T-helper 1 cell treated with Interleukin-12 subunit alpha and Interleukin-12 subunit beta and Interleukin-4 antibody, amounts not matched to agents 30 ng/mL and 1 ng/mL, for 36 hours (primary cell): Measurements from ENCODE around the gene WFDC11. TPM values are rescaled to one million over a fixed set of nuclear protein-coding genes. Genes with fewer than 3 reads are reported as not detected.
"Not testable (repeated sequence)": the region's sequence is repeated elsewhere in the genome, so short reads cannot be mapped to it uniquely, and the experiment has no call there.

ENCODE experiments used
- intact Hi-C: fragments of 100-400 bp; cut with micrococcal nuclease; formaldehyde crosslinking; loops from one replicate; pipeline ENCODE4 v1.15.1; 2024
- total RNA-seq: library from RNA; stranded (reverse); gene quantifications from 2 replicates; pipeline ENCODE4 v1.2.3, GENCODE V29; 2022

Gene WFDC11
- total RNA-seq, result not detected in 2 replicates

- intact Hi-C loops, result no loop called here
Observed at GRCh38 chr20:45670139-45670538, at the start of gene WFDC11. Gene WFDC11 (minus strand): TSS chr20:45670239. CDS start chr20:45650600, 19,639 bp downstream.

GRCh38 chr20:45716141-45716688, 46.2 kb upstream of the WFDC11 start:
- intact Hi-C loops, result not testable (repeated sequence)

DNA sequence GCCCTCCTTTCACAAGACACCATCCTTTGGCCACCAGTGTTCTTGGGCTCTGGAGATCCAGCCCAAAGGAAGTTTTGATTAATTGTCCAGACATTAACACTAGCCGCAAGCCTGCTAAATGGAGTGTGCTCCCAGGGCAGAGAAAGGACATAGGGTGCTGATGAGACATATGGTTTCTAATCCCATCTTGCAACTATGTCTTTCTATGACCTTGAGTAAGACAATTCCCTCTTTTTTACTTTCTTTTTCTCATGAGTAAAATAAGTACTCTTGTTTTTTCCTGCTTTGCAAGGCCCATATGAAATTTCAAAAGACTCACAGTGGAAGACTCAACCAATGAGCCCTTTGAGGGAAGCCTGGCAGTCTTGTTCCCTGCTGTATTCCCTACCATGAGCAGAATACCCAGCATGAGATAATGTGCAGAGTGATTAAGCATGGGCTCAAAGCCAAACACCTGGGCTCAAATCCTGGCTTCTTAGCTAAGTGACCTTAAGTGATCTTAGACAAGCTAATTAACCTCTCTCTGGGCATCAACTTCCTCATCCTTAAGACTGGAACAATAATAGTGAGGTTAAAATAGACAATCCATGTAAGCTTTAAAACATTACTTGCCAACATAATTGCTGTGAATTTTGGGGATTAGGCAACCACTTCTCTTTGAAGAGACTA, 35.1 kb upstream of the WFDC11 start, which contains the start of gene WFDC10B:
TSS of gene WFDC10B (minus strand) at position 51 of the 669 bp plus-strand sequence. CDS start 19,027 bp downstream, outside the sequence.
- intact Hi-C loops, result no loop called here

GRCh38 chr20:45701873-45702272, 31.8 kb upstream of the WFDC11 start, which contains the start of gene WFDC13:
Gene WFDC13 (plus strand): TSS chr20:45702038. CDS start chr20:45702124, 86 bp downstream.
- intact Hi-C loops, result no loop called here

- intact Hi-C loops, result no loop called here
Observed at GRCh38 chr20:45701104-45701503, 31.1 kb upstream of the WFDC11 start.

DNA sequence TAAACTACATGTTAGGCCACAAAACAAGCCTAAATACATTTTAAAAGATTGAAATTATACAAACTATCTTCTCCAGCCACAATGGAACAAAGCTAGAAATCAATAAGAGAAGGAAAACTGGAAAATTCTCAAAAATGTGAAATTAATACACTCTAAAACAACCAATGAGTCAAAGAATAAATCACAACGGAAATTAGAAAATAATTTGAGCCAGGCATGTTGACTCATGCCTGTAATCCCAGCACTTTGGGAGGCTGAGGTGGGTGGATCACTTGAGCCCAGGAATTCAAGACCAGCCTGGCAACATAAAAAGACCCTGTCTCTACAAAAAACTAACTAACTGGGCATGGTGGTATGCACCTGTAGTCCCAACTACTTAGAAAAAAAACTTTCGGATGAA, 25.5 kb upstream of the WFDC11 start:
- intact Hi-C loops, result no loop called here

DNA sequence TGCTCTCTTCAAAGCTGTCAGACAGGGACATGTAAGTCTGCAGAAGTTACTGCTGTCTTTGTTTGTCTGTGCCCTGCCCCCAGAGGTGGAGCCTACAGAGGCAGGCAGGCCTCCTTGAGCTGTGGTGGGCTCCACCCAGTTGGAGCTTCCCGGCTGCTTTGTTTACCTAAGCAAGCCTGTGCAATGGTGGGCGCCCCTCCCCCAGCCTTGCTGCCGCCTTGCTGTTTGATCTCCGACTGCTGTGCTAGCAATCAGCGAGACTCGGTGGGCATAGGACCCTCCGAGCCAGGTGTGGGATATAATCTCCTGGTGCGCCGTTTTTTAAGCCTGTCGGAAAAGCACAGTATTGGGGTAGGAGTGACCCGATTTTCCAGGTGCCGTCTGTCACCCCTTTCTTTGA, 23.3 kb upstream of the WFDC11 start:
- intact Hi-C loops, result not testable (repeated sequence)

DNA sequence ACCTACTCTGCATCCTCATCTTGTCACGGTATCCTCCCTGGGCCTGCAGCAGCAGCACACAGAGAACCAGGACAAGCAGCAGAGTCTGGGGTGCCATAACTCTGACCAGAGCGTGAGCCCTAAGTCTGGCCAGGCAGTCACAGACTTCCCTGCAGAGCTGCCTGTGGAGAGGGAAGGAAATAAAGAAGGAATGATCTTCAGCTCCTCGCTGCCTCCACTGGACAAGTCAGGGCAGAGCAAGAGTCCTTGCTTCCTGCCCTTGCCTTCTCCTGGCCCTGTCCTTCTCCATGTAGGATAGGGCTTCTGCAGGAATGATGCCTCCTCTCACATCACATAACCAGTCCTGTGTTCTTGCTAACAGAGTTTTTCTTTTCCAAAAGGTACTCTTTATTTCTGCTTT, 15.9 kb upstream of the WFDC11 start:
- intact Hi-C loops, result no loop called here

DNA sequence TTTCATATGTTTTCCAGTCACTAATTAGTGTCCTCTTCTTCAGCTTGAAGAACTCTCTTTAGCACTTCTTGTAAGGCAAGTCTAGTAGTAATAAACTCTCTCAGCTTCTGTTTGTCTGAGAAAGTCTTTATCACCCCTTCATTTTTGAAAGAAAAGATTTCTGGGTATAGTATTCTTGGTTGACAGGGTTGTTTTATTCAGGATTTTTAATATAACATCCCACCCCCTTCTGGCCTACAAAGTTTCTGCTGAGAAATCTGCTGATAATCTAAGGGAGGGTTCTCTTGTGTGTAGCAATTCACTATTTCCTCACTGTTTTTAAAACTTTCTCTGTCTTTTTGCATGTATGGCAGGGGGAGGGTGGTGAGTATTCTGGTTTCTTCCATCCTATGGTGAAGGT, 9.6 kb upstream of the WFDC11 start:
- intact Hi-C loops, result no loop called here

- intact Hi-C loops, result no loop called here
Observed at GRCh38 chr20:45672765-45673164, 2.7 kb upstream of the WFDC11 start.

DNA sequence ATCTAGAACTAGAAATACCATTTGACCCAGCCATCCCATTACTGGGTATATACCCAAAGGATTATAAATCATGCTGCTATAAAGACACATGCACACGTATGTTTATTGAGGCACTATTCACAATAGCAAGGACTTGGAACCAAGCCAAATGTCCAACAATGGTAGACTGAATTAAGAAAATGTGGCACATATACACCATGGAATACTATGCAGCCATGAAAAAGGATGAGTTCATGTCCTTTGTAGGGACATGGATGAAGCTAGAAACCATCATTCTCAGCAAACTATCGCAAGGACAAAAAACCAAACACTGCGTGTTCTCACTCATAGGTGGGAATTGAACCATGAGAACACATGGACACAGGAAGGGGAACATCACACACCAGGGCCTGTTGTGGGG, 13.0 kb downstream of the WFDC11 start:
- intact Hi-C loops, result not testable (repeated sequence)

GRCh38 chr20:45651726-45652125, 18.3 kb downstream of the WFDC11 start:
- intact Hi-C loops, result not testable (repeated sequence)

DNA sequence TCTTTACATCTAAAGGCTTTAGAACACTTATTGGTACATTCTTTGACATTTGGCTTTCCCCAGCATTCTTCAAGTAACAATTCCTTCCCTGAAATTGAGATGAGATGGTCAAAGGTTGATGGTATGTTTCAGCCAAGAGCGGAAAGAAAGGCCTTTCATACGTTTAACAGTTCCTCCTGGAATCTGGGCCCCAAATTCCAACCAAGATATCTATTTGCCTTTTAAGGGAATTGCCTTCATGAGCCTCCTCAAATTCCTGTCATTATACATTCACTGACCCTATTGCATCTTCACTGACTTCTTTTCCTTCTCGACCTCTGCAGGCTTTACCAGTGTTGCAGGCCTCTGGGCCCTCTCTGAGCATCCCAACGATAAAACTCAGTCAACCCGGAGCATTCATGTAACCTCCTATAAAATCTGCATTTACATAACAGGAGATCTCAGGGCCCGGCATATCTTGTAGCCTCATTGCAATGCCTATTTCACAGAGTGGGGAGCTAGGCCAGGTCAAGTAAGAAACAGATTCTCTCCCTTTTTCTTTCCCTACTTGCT, 20.7 kb downstream of the WFDC11 start:
- intact Hi-C loops, result no loop called here

- intact Hi-C loops, result no loop called here
Observed at GRCh38 chr20:45647441-45648050, 22.5 kb downstream of the WFDC11 start.

GRCh38 chr20:45646875-45647274, 23.2 kb downstream of the WFDC11 start:
- intact Hi-C loops, result no loop called here

DNA sequence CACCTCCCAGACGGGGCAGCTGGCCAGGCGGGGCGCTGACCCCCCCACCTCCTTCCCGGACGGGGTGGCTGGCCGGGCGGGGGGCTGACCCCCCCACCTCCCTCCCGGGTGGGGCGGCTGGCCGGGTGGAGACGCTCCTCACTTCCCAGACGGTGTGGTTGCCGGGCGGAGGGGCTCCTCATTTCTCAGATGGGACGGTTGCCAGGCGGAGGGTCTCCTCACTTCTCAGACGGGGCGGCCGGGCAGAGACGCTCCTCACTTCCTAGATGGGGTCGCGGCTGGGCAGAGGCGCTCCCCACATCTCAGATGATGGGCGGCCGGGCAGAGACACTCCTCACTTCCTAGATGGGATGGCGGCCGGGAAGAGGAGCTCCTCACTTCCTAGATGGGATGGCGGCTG, 24.2 kb downstream of the WFDC11 start:
- intact Hi-C loops, result not testable (repeated sequence)

- intact Hi-C loops, result not testable (repeated sequence)
Observed at GRCh38 chr20:45641076-45641475, 29.0 kb downstream of the WFDC11 start.

GRCh38 chr20:45639687-45640086, 30.4 kb downstream of the WFDC11 start:
- intact Hi-C loops, result no loop called here

DNA sequence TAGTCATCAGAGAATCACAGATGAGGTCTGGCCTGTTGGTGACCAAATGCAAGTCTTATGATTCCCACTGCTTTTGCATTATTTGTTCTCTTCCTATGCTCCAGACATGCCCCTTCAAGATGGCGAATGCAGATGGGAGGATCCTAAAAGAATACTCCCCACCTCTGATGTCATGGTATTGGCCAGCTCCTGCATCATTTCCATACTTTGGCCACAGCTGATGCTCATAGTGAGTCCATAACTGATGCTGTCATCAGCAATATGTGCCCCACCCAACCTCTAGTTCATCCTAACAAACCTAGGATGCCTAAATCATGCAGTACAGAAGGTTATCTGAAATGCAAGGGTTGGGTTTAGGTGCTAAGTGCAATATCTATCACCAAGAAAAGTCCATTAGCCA, 33.5 kb downstream of the WFDC11 start:
- intact Hi-C loops, result no loop called here

GRCh38 chr20:45631184-45631583, 38.9 kb downstream of the WFDC11 start, which contains the start of gene WFDC9:
Gene WFDC9 (minus strand): TSS chr20:45631284. CDS start chr20:45610181, 21,103 bp downstream.
- intact Hi-C loops, result no loop called here

DNA sequence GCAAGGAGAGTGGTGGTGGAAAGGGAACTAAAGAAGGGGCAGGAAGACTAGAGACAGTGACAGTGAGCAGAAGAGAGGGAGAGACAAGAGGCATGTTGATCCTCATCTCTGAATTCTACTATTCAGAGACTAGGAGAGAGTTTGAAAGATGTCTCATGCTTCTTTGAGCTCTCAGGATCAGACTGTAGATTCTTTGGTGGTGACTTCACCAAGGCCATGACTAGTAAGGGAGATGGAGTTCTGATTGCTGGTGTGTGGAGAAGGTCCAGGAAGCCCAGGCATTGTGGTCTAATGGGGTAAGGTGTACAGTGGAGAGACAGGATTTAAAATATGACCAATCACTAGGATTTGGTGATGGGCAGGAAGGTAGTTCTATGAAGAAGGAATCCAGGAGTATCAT, 39.7 kb downstream of the WFDC11 start:
- intact Hi-C loops, result no loop called here

DNA sequence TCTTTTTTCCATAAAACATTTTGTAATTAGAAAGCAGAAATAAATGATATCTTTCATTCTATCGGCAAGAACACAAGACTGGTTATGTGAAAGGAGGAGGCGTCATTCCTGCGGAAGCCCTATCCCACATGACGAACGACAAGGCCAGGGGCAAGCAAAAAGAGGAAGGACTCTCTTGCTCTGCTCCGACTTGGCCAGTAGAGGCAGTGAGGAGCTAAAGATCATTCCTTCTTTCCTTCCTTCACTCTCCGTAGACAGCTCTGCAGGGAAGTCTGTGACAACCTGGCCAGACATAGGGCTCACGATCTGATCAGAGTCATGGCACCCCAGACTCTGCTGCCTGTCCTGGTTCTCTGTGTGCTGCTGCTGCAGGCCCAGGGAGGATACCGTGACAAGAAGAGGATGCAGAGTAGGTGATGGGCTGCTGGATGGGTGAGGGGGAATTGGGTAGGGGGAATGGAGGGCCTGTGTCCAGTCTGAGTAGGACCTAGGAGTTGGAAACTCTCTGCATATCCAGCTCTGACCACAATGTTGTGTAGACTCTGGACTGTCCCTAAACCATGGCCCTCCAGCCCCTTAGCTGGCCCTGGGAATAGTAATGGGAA, 40.4 kb downstream of the WFDC11 start, which contains the start of gene WFDC10A:
TSS of gene WFDC10A (plus strand) at position 244 of the 605 bp plus-strand sequence. CDS start at position 319, 75 bp downstream.
- intact Hi-C loops, result loop anchor here (1.0 kb wide), 1 partner anchor 142 kb away; no protein-coding TSS in a partner anchor
